HTR-8/SVneo (cell line): Measurements from ENCODE around the gene MCAM.

Experiments
- DNase-seq: peaks from one replicate; pipeline ENCODE4 v3.0.0; 2011; ENCODE audit warnings: low spot score, mixed read lengths; ENCODE audit not compliant: insufficient read length
- FAIRE-seq: peaks from 2 replicates; lab custom pipeline; 2011; peaks lifted over from hg19 to GRCh38; lab: Jason Lieb, UNC

The MCAM gene

DNA sequence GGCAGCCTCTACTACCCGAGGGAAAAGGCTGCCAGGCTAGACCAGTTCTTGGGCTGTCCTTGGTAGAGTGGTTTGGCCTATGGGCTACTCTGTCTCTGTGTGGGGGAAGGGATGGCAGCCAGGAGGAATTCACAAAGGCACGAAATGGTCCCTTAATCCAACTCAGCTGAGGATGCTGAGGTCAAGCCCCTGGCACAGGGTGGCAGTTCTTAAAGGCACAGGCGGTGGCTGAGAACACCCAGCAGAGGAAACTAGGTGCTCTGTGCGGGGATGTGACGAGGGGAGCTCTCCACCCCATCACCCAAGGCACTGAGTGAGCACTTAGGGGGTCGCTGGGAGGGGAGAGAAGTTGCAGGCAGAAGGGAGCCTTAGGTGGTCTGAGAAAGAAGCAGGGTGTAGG is 29.7 kb upstream of the MCAM start, which contains the start of gene MFRP:
Gene MFRP, minus strand, starts transcription at position 101 of the 400 bp plus-strand sequence. CDS start 192 bp downstream, outside the sequence.
- FAIRE-seq (no peak), DNase-seq (no peak)

DNA sequence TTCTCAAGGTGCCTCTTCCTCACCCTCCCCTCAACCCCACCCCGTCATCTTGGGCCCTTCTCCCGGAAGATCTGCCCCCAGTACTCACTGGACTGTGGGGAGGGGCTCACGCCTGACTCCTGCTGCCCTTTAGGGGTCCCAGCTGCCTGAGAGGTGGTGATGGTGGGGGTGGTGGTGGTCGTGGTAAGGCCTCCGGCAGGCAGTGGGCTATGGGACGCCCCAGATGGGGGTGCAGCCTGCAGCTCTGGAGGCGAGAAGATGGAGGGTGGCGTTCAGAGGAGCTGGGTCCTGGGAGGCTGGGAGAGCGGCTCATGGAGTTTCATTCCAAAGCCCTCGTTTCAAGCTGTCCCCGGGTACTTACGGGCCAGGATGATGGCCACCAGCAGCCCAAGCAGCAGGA is 28.8 kb upstream of the MCAM start:
- DNase-seq (no peak), FAIRE-seq (no peak)

DNA sequence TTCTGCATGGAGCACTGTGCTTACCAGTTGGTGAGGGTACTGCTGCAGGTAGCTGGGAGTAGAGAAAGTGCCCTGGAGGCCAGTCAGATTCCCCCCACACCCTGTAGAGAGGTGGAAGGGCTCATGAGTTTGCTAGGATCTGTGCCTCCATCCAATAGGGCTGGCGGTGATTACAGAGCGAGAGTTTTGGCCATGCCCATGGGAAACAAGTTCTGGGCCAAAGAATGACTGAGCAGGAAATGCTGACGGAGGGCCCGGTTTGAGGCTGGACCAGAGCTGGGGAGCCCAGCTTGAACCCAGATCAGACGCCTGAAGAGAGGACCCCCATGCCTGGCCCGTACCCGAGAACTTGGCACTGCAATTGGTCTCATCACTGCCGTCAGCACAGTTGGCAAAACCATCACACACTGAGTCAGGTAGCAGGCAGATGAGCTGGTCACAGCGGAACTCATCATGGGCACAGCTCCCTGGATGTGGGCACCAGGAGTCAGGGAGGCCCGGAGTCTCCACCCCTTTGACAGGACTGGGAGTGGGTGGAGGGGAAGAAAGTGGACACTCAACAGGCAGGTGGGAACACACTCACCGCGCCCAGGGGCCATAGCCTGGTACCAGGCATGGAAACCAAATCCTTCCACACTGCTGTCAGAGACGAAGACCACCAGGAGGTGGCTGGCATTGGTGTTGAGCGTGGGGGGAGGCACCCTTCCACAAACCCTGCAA is 27.5 kb upstream of the MCAM start:
- FAIRE-seq (peak; percentile 72), DNase-seq (no peak)

DNA sequence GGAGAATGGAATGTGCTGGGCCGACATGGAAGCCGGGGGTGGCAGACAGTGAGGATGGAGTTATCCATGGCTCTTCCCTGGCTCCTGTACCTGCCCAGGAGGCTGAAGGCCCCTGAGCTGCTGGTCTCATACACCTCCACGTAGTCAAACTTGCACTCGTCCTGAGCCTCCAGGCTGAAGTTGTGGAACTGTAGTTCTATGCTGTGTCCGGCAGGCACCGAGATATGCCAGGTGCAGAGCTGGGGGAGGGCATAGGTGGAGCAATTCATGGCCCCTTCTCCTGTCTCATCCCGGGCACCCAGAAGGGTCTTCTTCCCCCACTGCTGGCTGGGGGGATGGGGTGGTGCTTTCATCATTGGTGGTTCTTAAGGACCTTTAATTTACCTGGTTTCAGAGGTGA is 26.8 kb upstream of the MCAM start:
- FAIRE-seq (no peak), DNase-seq (no peak)

DNA sequence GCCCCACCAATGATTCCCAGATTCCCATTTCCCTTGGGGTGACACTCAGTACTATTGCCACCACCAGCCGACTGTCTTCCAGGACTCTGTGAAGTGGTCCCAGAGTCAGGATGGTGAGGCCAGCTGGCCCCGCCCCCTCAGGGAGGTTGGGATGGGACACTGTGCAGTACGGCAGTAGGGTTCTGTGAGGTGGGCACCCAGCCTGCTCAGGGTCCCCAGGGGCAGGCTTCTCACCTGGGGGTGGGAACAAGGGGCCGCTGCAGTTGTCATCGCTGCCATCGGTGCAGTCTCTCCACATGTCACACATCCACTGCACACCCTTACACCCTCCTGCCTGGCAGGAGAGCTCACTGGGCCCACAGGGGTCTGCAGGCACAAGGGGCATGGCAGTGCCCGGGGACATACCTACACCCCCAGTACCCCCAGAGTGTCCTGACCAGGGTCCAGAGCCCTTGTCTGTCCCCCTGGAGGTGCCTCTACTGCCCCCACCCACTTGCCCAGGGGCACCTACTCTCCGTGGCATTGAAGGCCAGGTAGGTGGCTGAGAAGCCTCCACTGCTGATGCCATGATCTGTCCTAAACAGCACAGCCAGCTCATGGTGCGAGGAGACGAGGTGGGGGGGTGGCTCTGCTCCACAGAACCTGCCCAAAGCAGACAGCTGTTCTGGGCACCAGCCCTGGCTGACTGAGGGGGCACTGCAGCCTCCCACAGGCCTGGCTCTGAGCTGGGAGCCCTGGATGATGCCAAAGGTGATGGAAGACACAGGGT is 25.6 kb upstream of the MCAM start:
- DNase-seq (no peak), FAIRE-seq (no peak)

DNA sequence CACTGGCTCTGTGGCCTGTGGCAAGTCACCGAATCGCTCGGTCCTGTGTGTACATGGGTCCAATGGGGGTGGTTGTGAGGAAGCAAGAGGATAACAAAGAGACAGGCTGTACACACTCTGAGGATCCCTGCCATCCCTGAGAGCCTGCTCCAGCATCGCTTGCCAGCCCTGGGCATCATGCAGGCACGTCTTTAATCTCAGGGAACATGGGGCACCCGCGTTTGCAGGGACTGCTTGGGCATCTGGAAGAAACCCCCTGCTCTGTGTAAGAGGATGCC is 25.0 kb upstream of the MCAM start:
- no peak for FAIRE-seq
- DNase-seq: no peak

DNA sequence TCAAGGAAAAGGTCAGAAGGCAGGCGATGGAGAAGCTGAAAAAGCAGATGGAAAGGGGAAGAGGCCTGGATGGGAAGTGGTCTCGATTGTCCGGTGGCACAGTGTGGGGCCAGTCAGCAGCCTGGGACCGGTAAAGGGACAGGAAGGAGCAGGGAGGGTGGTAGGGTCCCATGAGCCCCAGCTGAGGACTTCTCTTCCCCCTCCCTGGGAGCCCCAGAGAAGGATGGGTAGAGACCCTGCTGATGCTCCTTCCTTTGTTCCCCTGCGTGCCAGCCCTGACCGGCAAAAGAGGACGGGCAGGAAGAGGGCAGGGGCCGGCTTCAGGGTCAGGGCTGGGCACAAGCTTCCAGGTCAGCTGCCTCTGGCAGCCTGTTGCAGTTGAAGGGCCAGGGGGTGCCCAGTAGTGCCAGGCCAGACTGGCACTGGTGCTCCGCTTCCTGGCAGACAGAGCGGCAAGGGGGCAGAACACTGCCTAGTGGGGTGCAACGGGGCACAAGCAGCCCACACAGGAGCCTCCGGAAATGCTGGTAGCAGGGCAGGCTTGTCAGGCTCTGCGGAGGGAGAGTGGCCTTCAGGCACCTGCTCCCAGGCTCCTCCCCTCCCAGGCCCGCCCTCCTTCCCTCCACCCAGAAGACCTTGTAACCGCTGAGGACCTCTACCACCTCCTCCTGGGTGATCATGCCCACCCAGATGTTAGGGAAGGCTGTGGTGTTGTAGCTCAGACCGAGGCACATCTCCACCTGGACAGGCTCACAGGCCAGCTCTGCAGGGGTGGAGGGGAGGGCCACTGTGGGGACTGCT is 24.5 kb upstream of the MCAM start:
- FAIRE-seq (no peak), DNase-seq (no peak)

DNA sequence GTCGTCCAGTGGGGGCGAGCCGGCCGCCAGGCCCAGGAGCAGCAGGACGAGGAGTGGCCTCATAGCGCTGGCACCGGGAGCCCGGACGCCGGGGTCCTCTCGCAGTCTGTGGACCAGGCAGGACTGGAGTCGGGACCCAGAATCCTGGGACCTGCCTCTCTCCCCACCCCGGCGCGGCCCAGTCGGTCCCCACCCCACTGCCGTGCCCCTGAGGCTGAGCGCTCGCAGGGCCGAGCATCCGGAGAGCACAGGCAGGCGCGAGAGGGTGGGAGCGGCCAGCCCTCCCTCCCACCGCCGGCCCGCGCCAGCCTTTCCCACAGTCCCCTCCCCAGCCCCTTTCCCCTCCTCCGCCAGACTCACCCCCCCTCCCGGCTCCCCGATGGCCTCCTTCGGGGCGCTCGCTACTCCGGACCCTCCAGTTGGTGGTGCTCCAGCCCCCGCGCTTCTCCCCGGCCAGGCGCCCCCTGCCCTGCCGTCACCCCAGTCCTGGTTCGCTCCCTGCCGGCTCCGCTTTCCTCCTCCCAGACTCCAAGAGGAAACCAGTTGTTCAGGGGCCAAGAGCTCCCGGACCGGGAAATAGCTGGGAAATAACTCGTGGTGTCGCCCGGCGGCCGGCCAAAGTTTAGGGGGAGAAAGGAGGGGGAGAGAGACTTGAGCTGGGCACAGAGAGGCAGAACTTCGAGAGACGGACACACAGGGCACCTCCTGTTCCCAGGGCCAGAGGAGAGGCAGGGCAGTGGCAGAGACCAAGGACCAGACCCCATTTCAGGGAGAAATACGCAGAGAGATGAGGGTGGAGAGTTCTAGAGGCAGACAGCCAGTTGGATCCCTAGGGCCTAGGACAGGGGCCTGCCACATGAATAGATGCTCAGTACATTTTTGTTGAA is 23.6 kb upstream of the MCAM start, which contains the start of gene C1QTNF5:
Gene C1QTNF5, minus strand, starts transcription at position 549 of the 887 bp plus-strand sequence. Its CDS starts 486 bp downstream, at position 63.
- FAIRE-seq: peak; percentile 23
- no peak for DNase-seq

DNA sequence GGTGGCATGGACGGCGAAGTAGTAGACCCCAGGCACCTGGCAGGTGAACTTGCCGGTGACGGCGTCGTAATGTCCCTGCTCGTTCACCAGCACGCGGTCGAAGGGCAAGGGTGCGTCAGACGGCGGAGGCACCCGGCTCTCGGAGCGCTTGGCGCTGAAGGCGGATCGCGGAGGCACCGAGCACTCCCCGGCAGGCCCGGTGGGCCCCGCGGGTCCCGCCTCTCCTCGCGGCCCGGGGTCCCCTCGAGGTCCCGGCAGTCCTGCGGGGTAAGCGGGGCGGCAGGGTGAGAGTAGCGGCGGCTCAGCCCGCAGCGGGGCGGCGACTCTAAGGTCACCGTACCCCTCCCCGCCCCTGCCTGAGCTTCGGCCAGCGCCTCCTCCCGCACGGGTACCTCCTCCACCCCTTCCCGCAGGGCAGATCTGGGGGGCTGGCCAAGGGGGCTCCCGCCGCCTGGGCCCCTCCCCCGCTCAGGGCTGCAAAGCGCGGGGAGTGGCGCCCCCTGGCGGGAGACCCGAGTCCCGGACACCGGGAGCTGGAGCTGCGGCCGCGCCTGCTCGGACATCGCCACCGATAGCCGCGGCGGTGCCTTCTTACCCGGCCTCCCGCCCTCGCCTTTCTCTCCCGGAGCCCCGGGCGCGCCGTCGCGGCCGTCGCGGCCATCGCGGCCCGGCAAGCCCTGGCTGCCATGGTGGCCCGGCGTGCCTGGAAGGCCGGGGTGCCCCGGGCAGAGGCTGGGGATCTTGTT is 22.8 kb upstream of the MCAM start:
- DNase-seq: peak; percentile 61
- FAIRE-seq: peak; percentile 48

DNA sequence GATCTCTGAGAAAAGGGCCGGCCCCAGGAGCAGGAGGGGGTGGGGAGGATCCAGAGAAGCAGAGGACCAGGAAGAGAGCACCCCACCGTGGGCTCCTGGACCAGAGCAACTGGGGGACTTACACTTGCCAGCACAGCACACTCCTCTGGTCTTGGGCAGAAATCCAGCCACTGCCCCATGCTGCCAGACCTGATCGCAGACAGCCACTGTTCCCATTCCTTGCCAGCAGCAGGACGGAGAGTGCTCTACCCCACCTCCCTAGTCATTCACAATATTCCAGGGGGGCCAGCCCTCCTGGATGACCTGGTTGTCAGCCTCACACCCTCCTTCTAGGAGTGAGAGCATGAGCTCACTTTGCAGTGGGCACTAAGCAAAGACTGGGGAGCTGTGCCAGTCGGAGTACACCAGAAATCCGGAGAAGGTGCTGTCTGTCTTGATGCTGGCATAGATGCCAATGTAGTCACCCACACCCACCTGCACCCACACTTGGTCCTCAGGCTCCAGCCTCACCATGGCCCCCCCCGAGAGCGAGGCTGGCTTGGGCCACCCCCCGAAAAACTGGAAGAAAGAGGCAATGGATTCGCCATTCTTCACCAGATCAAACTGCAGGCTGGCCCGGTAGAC is 22.1 kb upstream of the MCAM start:
- FAIRE-seq: peak; percentile 36

DNA sequence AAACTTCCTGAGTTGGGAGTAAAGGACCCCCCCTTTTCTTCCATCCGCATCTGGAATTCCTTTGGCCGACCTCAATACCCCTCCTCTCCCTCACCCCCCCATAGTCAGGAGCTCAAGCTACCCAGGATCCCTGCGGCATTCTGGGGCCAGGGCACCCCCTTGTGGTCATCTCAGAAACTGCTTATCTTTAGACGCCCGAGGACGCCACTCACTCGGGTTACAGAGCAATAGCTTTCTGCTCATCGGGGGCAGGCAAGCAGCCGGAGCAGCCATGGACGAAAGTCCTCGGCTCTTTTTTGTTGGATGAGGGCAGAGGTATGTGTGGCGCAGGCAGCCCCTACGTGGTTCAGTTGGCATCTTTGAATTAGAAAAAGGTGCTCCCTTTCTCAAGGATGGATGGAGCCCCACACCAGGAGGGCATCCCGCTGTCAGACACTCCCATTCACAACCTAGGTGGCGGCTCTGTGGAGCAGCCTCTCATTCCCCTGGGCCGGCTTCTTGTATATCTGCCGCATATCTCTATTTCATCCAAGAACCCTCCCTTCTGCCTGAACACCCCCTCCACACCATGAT is 21.5 kb upstream of the MCAM start:
- no peak for FAIRE-seq
- peak; percentile 90 for DNase-seq

More for the DNA sequence above, 22.1 kb upstream of the MCAM start:
- DNase-seq: no peak

DNA sequence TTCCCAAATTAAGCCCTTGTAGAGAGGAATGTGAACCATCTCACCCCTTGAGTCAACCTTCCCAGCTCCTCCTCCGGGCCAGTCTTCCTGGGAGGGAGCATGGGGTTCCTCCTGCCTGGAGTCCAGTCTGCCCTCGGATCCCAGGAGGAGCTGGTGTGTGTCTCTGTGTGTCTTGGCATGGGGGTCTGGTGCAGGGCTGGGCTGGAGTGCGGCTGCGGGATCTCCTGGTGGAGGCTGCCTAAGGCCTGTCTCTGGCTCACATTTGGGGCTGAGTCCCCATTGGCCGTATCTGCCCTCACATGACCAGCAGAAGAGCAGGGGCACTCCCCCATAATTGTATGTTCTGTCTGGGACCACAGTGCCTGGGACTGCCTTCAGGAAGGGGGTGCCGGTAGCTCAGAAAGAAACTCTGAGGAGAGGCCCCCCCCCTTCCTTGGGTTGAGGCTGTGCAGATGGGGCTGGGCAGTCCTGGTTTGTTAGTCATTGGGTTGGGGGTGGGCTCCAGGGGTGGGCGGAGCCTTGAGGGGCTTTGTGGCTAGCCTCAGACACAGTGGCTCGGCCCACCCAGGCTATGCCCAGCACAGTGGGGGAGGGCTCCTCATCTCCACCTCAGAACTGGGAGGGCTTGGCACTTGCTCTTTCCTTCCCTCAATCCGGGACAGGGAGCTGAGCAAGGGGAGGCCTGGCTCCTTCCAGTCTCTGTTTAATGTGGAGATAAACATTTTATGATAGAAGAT is 20.8 kb upstream of the MCAM start:
- FAIRE-seq: peak; percentile 57
- DNase-seq: peak; percentile 69

DNA sequence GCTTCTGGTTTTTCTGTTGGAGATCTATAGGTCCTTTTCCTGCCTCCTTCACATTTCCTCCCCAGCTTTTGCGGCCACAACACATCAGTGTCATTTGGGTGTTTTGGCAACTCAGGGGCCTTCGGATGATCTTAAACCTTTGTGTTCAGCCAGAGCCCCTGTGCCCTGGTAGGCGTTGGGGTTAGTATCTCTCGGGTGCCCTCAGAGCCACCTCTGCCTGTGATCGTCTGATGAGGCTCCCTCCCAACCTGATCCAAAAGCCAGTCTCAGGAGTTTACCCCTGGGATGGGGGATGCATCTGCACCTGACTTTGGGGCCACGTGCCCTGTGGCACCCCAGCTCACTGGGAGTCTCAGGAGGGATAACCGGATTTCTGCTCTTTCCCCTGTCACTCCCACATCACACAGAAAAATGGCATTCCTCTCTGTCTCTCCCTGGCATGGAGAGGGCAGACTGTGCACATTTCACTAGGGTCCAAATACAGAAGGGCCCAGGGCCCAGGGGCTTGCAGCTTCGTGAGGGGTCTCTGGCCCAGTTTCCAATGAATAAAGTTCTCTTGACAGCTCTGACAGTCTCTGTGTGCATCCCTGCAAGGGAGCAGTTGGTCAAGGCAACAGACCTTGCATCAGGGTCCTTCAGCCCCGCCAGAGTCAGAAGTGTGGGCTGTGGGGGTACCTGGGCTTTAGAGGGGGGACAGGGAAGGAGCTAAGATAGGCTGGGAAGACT is 20.0 kb upstream of the MCAM start:
- DNase-seq: no peak
- FAIRE-seq: no peak

DNA sequence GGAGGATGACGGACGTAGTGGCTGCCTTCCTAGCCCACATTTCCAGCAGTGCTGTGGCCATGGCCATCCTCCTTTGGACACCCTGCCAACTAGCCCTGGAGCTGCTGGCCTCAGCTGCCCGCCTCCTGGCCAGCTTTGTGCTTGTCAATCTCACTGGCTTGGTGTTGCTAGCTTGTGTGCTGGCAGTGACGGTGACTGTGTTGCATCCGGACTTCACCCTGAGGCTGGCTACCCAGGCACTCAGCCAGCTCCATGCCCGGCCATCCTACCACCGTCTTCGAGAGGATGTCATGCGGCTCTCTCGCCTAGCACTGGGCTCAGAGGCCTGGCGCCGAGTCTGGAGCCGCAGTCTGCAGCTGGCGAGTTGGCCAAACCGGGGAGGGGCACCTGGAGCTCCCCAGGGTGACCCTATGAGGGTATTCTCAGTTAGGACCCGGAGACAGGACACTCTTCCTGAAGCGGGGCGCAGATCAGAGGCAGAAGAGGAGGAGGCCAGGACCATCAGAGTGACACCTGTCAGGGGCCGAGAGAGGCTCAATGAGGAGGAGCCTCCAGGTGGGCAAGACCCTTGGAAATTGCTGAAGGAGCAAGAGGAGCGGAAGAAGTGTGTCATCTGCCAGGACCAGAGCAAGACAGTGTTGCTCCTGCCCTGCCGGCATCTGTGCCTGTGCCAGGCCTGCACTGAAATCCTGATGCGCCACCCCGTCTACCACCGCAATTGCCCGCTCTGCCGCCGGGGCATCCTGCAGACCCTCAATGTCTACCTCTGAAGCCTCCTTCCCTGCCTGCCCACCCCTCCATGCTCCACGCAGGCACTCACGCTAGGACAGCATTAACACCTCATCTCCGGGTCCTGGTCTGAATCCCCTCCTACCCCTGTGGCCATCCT is 19.0 kb upstream of the MCAM start:
- DNase-seq (no peak), FAIRE-seq (peak; percentile 49)

DNA sequence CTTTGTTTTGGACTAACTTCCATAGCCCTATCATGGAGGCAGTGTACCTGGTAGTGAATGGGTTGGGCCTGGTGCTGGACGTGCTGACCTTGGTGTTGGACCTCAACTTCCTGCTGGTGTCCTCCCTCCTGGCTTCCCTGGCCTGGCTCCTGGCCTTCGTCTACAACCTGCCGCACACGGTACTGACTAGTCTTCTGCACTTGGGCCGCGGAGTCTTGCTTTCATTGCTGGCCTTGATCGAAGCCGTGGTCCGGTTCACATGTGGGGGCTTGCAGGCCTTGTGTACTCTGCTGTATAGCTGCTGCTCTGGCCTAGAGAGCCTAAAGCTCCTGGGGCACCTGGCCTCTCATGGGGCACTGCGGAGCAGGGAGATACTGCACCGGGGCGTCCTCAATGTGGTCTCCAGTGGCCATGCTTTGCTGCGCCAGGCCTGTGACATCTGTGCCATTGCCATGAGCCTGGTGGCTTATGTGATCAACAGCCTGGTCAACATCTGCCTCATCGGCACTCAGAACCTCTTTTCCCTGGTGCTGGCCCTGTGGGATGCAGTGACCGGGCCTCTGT is 18.2 kb upstream of the MCAM start:
- FAIRE-seq (peak; percentile 16), DNase-seq (no peak)
